ENCODE results near the gene EVX1.

The EVX1 gene

GRCh38 chr7:27196287-27196767, 46.3 kb upstream of the EVX1 start:
- Histone ChIP-seq H3K27me3 (ENCODE audit: control insufficient read depth in 1 of 2, insufficient read depth in 1 of 2, low read length in 2 of 2) (peaks cover 69 to 78% of the 10 kb centered on the region in 2 experiments), H2BK120ac (ENCODE audit: low read depth, low read length) (no peak overlapping the region), H3K9me3 (ENCODE audit: control insufficient read depth, low read length) (no peaks in the 10 kb centered on the region), H2BK5ac (ENCODE audit: low read depth, low read length, poor library complexity, severe bottlenecking) (no peak overlapping the region), H3K36me3 (ENCODE audit: control insufficient read depth in 1 of 2, insufficient read depth in 2 of 2, low read depth in 1 of 2, low read length in 2 of 2) (peaks cover 0 to 3% of the 10 kb centered on the region in 2 experiments), H3K4ac (ENCODE audit: low read depth in 1 of 2, low read length in 2 of 2) (no peak overlapping the region), H2AK5ac (ENCODE audit: low read length, severe bottlenecking) (no peak overlapping the region), H3K79me1 (replicated peaks; ENCODE audit: low read length, poor library complexity, severe bottlenecking) (no peaks in the 10 kb centered on the region), H3K4me1 (ENCODE audit: control insufficient read depth, insufficient read depth, low read depth, low read length) (peaks cover 33% of the 10 kb centered on the region), H3K4me2 (ENCODE audit: low read length, poor library complexity, severe bottlenecking) (no peak overlapping the region), H3K4me3 (ENCODE audit: insufficient read depth in 1 of 2, low read depth in 1 of 2, low read length in 2 of 2) (no peak overlapping the region), H2AFZ (ENCODE audit: low read depth, low read length) (no peak overlapping the region), H3K23ac (ENCODE audit: low read length in 2 of 2) (no peak overlapping the region), H3K14ac (ENCODE audit: low read length in 2 of 2) (no peak overlapping the region), H2BK12ac (ENCODE audit: low read length in 2 of 2) (no peak overlapping the region), H3K18ac (ENCODE audit: low read depth in 1 of 2, low read length in 2 of 2) (no peak overlapping the region), H4K91ac (ENCODE audit: low read length) (no peak overlapping the region), H3K27ac (ENCODE audit: low read length, poor library complexity, severe bottlenecking) (no peak overlapping the region), H2BK15ac (ENCODE audit: low read depth, poor library complexity, severe bottlenecking) (no peak overlapping the region), H3K9ac (ENCODE audit: low read length) (no peak overlapping the region), H4K8ac (ENCODE audit: low read length) (no peak overlapping the region)
- under 1% methylated on average over 6 of the region's 6 CpGs for WGBS
- DNase-seq, result peak; percentile 71

GRCh38 chr7:27197137-27198042, 45.2 kb upstream of the EVX1 start:
- no peak overlapping the region for H4K91ac ChIP-seq (ENCODE audit: low read length)
- H2AK5ac ChIP-seq (ENCODE audit: low read length, severe bottlenecking), result no peak overlapping the region
- H3K27ac ChIP-seq (ENCODE audit: low read length, poor library complexity, severe bottlenecking), result no peak overlapping the region
- no peak overlapping the region for H2BK120ac ChIP-seq (ENCODE audit: low read depth, low read length)
- no peak overlapping the region for H3K4me3 ChIP-seq (ENCODE audit: insufficient read depth in 1 of 2, low read depth in 1 of 2, low read length in 2 of 2)
- H3K23ac ChIP-seq (ENCODE audit: low read length in 2 of 2), result no peak overlapping the region
- H2BK15ac ChIP-seq (ENCODE audit: low read depth, poor library complexity, severe bottlenecking), result no peak overlapping the region
- no peak overlapping the region for H3K18ac ChIP-seq (ENCODE audit: low read depth in 1 of 2, low read length in 2 of 2)
- H3K4me1 ChIP-seq (ENCODE audit: control insufficient read depth, insufficient read depth, low read depth, low read length), result peaks cover 31% of the 10 kb centered on the region
- no peak overlapping the region for H3K14ac ChIP-seq (ENCODE audit: low read length in 2 of 2)
- WGBS, result 44% methylated on average over 15 of the region's 18 CpGs
- no peak overlapping the region for H2BK12ac ChIP-seq (ENCODE audit: low read length in 2 of 2)
- H3K9ac ChIP-seq (ENCODE audit: low read length), result no peak overlapping the region
- H2BK5ac ChIP-seq (ENCODE audit: low read depth, low read length, poor library complexity, severe bottlenecking), result no peak overlapping the region
- DNase-seq, result no peak
- no peak overlapping the region for H3K4ac ChIP-seq (ENCODE audit: low read depth in 1 of 2, low read length in 2 of 2)
- H3K9me3 ChIP-seq (ENCODE audit: control insufficient read depth, low read length), result no peaks in the 10 kb centered on the region
- no peak overlapping the region for H3K4me2 ChIP-seq (ENCODE audit: low read length, poor library complexity, severe bottlenecking)
- H3K79me1 ChIP-seq (replicated peaks; ENCODE audit: low read length, poor library complexity, severe bottlenecking), result no peaks in the 10 kb centered on the region
- H3K27me3 ChIP-seq (ENCODE audit: control insufficient read depth in 1 of 2, insufficient read depth in 1 of 2, low read length in 2 of 2), result peaks cover 69 to 80% of the 10 kb centered on the region in 2 experiments
- H2AFZ ChIP-seq (ENCODE audit: low read depth, low read length), result no peak overlapping the region
- no peaks in the 10 kb centered on the region for H3K36me3 ChIP-seq (ENCODE audit: control insufficient read depth in 1 of 2, insufficient read depth in 2 of 2, low read depth in 1 of 2, low read length in 2 of 2)
- no peak overlapping the region for H4K8ac ChIP-seq (ENCODE audit: low read length)

DNA sequence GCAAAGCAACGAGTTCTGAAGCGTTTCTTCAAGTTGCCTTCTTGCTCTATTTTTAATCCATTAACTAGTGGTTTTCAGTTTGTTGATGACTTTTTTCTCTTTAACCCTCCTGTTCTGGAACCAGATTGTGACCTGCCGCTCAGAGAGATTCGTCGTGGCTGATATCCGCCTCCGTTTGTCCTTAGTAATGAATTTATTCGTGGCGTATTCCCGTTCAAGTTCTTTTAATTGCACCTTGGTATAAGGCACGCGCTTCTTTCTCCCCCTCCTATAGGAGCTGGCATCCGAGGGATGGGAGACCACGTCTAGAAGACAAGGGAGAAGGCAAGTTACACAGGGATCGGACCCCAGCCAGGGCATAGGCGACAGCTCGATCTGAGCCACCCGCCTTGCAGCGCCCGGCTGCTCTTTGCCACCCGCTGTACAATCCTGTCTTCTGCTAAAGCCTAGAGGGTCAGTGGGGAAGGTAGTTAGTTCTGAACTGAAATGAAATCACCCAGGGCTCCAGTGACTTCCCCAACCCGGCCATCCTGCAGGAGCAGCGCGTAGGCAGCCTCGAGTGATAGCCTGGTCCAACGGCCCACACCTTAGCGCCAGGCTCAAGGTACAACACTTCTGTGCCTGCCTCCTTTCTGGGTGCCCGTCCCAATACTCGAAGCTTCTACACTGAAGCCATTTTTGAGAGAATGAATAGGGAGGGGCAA, 44.3 kb upstream of the EVX1 start:
- H4K91ac ChIP-seq (ENCODE audit: low read length), result no peak overlapping the region
- peaks cover 25% of the 10 kb centered on the region for H3K4me1 ChIP-seq (ENCODE audit: control insufficient read depth, insufficient read depth, low read depth, low read length)
- no peak overlapping the region for H3K4me3 ChIP-seq (ENCODE audit: insufficient read depth in 1 of 2, low read depth in 1 of 2, low read length in 2 of 2)
- H2AFZ ChIP-seq (ENCODE audit: low read depth, low read length), result no peak overlapping the region
- H3K79me1 ChIP-seq (replicated peaks; ENCODE audit: low read length, poor library complexity, severe bottlenecking), result no peaks in the 10 kb centered on the region
- H3K9ac ChIP-seq (ENCODE audit: low read length), result no peak overlapping the region
- WGBS, result 22% methylated on average over 27 of the region's 29 CpGs
- H3K18ac ChIP-seq (ENCODE audit: low read depth in 1 of 2, low read length in 2 of 2), result no peak overlapping the region
- DNase-seq, result no peak
- no peak overlapping the region for H2BK5ac ChIP-seq (ENCODE audit: low read depth, low read length, poor library complexity, severe bottlenecking)
- H3K4ac ChIP-seq (ENCODE audit: low read depth in 1 of 2, low read length in 2 of 2), result no peak overlapping the region
- no peaks in the 10 kb centered on the region for H3K36me3 ChIP-seq (ENCODE audit: control insufficient read depth in 1 of 2, insufficient read depth in 2 of 2, low read depth in 1 of 2, low read length in 2 of 2)
- H2BK15ac ChIP-seq (ENCODE audit: low read depth, poor library complexity, severe bottlenecking), result no peak overlapping the region
- H2BK12ac ChIP-seq (ENCODE audit: low read length in 2 of 2), result no peak overlapping the region
- H4K8ac ChIP-seq (ENCODE audit: low read length), result no peak overlapping the region
- no peak overlapping the region for H2AK5ac ChIP-seq (ENCODE audit: low read length, severe bottlenecking)
- no peak overlapping the region for H3K27ac ChIP-seq (ENCODE audit: low read length, poor library complexity, severe bottlenecking)
- H3K4me2 ChIP-seq (ENCODE audit: low read length, poor library complexity, severe bottlenecking), result no peak overlapping the region
- peaks cover 75 to 85% of the 10 kb centered on the region in 2 experiments for H3K27me3 ChIP-seq (ENCODE audit: control insufficient read depth in 1 of 2, insufficient read depth in 1 of 2, low read length in 2 of 2)
- no peaks in the 10 kb centered on the region for H3K9me3 ChIP-seq (ENCODE audit: control insufficient read depth, low read length)
- H2BK120ac ChIP-seq (ENCODE audit: low read depth, low read length), result no peak overlapping the region
- H3K23ac ChIP-seq (ENCODE audit: low read length in 2 of 2), result no peak overlapping the region
- H3K14ac ChIP-seq (ENCODE audit: low read length in 2 of 2), result no peak overlapping the region
